ENCODE measurements around the gene C16orf95. TPM values are rescaled to one million over a fixed set of nuclear protein-coding genes. Genes with fewer than 3 reads are reported as not detected.
"Not testable (repeated sequence)": the region's sequence is repeated elsewhere in the genome, so short reads cannot be mapped to it uniquely, and the experiment has no call there.

C16orf95 gene
- total RNA-seq, 2 experiments from 2014 or later, result 17.2 to 23.4 TPM

- H3K27ac Mint-ChIP-seq, result no peak overlapping the region
- H3K9me3 Mint-ChIP-seq, result peaks cover 11% of the 10 kb centered on the region
- no peaks in the 10 kb centered on the region for H3K36me3 Mint-ChIP-seq (ENCODE audit: low read depth)
- H3K27me3 Mint-ChIP-seq (ENCODE audit: low read depth), result no peaks in the 10 kb centered on the region
- H3K4me3 Mint-ChIP-seq, result no peak overlapping the region
- H3K4me1 Mint-ChIP-seq (ENCODE audit: low read depth), result no peaks in the 10 kb centered on the region
- CTCF ChIA-PET, result no interaction called here
- intact Hi-C loops (cut with micrococcal nuclease), result no loop called here
- no peak for DNase-seq
Observed at GRCh38 chr16:87263418-87264052, 53.7 kb downstream of the C16orf95 start.

- Mint-ChIP-seq H3K4me3 (no peak overlapping the region), H3K4me1 (ENCODE audit: low read depth) (no peaks in the 10 kb centered on the region), H3K27ac (no peak overlapping the region), H3K9me3 (peaks cover 11% of the 10 kb centered on the region), H3K36me3 (ENCODE audit: low read depth) (no peaks in the 10 kb centered on the region), H3K27me3 (ENCODE audit: low read depth) (no peaks in the 10 kb centered on the region)
- DNase-seq, result no peak
- intact Hi-C loops (cut with micrococcal nuclease), result no loop called here
- CTCF ChIA-PET, result no interaction called here
Observed at GRCh38 chr16:87259431-87259830, 57.8 kb downstream of the C16orf95 start.

GRCh38 chr16:87258653-87259052 lies 58.5 kb downstream of the C16orf95 start:
- not testable (repeated sequence) for H3K4me3 Mint-ChIP-seq

GRCh38 chr16:87255866-87256265 lies 61.3 kb downstream of the C16orf95 start:
- no peaks in the 10 kb centered on the region for H3K4me1 Mint-ChIP-seq (ENCODE audit: low read depth)
- no peaks in the 10 kb centered on the region for H3K36me3 Mint-ChIP-seq (ENCODE audit: low read depth)
- intact Hi-C loops (cut with micrococcal nuclease), result no loop called here
- no peak for DNase-seq
- H3K4me3 Mint-ChIP-seq, result no peak overlapping the region
- peaks cover 4% of the 10 kb centered on the region for H3K9me3 Mint-ChIP-seq
- CTCF ChIA-PET, result interaction anchor here (0.7 to 1.4 kb wide), 2 partner anchors 11 to 373 kb away, joined by 4 to 8 read pairs; no protein-coding TSS in a partner anchor
- no peaks in the 10 kb centered on the region for H3K27me3 Mint-ChIP-seq (ENCODE audit: low read depth)
- H3K27ac Mint-ChIP-seq, result no peak overlapping the region

More at GRCh38 chr16:87258653-87259052, 58.5 kb downstream of the C16orf95 start:
- H3K27me3 Mint-ChIP-seq (ENCODE audit: low read depth); DNase-seq; H3K36me3 Mint-ChIP-seq (ENCODE audit: low read depth); CTCF ChIA-PET; intact Hi-C loops (cut with micrococcal nuclease); H3K27ac Mint-ChIP-seq; H3K4me1 Mint-ChIP-seq (ENCODE audit: low read depth): not testable (repeated sequence)
- H3K9me3 Mint-ChIP-seq, result peaks cover 11% of the 10 kb centered on the region

- Mint-ChIP-seq H3K36me3 (ENCODE audit: low read depth) (no peaks in the 10 kb centered on the region), H3K27me3 (ENCODE audit: low read depth) (no peaks in the 10 kb centered on the region), H3K4me3 (no peak overlapping the region), H3K27ac (no peak overlapping the region), H3K4me1 (ENCODE audit: low read depth) (no peaks in the 10 kb centered on the region), H3K9me3 (no peaks in the 10 kb centered on the region)
- DNase-seq, result no peak
- CTCF ChIA-PET, result no interaction called here
- intact Hi-C loops (cut with micrococcal nuclease), result no loop called here
Observed at GRCh38 chr16:87254734-87255133, 62.5 kb downstream of the C16orf95 start.

- CTCF ChIA-PET, result no interaction called here
- Mint-ChIP-seq H3K27me3 (ENCODE audit: low read depth) (no peaks in the 10 kb centered on the region), H3K4me1 (ENCODE audit: low read depth) (no peaks in the 10 kb centered on the region), H3K9me3 (no peaks in the 10 kb centered on the region), H3K4me3 (no peak overlapping the region), H3K36me3 (ENCODE audit: low read depth) (no peaks in the 10 kb centered on the region), H3K27ac (no peak overlapping the region)
- no peak for DNase-seq
- intact Hi-C loops (cut with micrococcal nuclease), result no loop called here
Observed at GRCh38 chr16:87254296-87254695, 62.9 kb downstream of the C16orf95 start.

GRCh38 chr16:87253536-87253935 lies 63.7 kb downstream of the C16orf95 start:
- no peak for DNase-seq
- Mint-ChIP-seq H3K9me3 (no peaks in the 10 kb centered on the region), H3K4me1 (ENCODE audit: low read depth) (peaks cover 2% of the 10 kb centered on the region), H3K36me3 (ENCODE audit: low read depth) (no peaks in the 10 kb centered on the region), H3K4me3 (no peak overlapping the region), H3K27ac (no peak overlapping the region), H3K27me3 (ENCODE audit: low read depth) (no peaks in the 10 kb centered on the region)
- CTCF ChIA-PET, result no interaction called here
- intact Hi-C loops (cut with micrococcal nuclease), result no loop called here

Other genes with a start within 250 kb of the C16orf95 start
- 10 to 100 TPM; 26.4 to 26.7 TPM for gene FBXO31, start 66.4 kb upstream of the C16orf95 start, total RNA-seq
- gene MAP1LC3B, start 74.9 kb upstream of the C16orf95 start, total RNA-seq, result 10 to 100 TPM; 61.8 to 62.5 TPM
- gene ZCCHC14, start 175.6 kb upstream of the C16orf95 start, total RNA-seq, result 10 to 100 TPM; 12.4 to 13.9 TPM

Data from activated naive CD4-positive, alpha-beta T cell treated with anti-CD3 and anti-CD28 coated beads for 36 hours (primary cell).